Spleen (tissue), 11 donors: ENCODE data around the gene STX8. TPM values are rescaled to one million over a fixed set of nuclear protein-coding genes. Genes with fewer than 3 reads are reported as not detected.

Experiments
- DNase-seq: peaks from one replicate; pipeline ENCODE4 v3.0.0-alpha.2; 2020
- H3K27ac ChIP-seq, 8 donors: fragments of 200-600 bp; sonication (generic) in 7 of 8; 1 replicate in 4 of 8; 2 replicates in 4 of 8; pipeline versions ENCODE4 v1.5.0 to v1.8.0; 2016 to 2021; ENCODE audit warnings: inconsistent platforms in 4 of 8, mild to moderate bottlenecking in 4 of 8, moderate library complexity in 1 of 8
- H3K27me3 ChIP-seq, 7 donors: fragments of 200-600 bp; sonication (generic) in 6 of 7; replicated peaks in 1 of 7; 1 replicate in 4 of 7; 2 replicates in 3 of 7; pipeline versions ENCODE4 v1.5.0 to v1.8.0; 2016 to 2021; ENCODE audit warnings: inconsistent platforms in 3 of 7, mild to moderate bottlenecking in 1 of 7
- H3K36me3 ChIP-seq, 6 donors: fragments of 200-600 bp; sonication (generic) in 5 of 6; 1 replicate in 4 of 6; 2 replicates in 2 of 6; pipeline versions ENCODE4 v1.5.0 to v1.8.0; 2016 to 2021; ENCODE audit warnings: inconsistent platforms in 2 of 6
- H3K4me1 ChIP-seq, 6 donors: fragments of 200-600 bp; sonication (generic) in 5 of 6; 1 replicate in 3 of 6; 2 replicates in 3 of 6; pipeline versions ENCODE4 v1.5.0 to v1.8.0; 2016 to 2021; ENCODE audit warnings: inconsistent platforms in 3 of 6
- H3K4me3 ChIP-seq, 8 donors: fragments of 200-600 bp; sonication (generic) in 7 of 8; 1 replicate in 4 of 8; 2 replicates in 4 of 8; pipeline versions ENCODE4 v1.5.0 to v1.8.0; 2016 to 2021; ENCODE audit warnings: inconsistent platforms in 4 of 8, mild to moderate bottlenecking in 4 of 8, moderate library complexity in 2 of 8
- H3K9me3 ChIP-seq, 8 donors: fragments of 200-600 bp; sonication (generic) in 7 of 8; 1 replicate in 4 of 8; 2 replicates in 4 of 8; pipeline versions ENCODE4 v1.5.0 to v1.8.0; 2016 to 2021; ENCODE audit warnings: inconsistent platforms in 4 of 8
- CTCF ChIP-seq, 11 experiments: fragments of 200-600 bp in 7 of 11; fragments of 450-650 bp in 4 of 11; sonication (generic) in 4 of 11; IDR thresholded peaks in 8 of 11; conservative IDR thresholded peaks in 3 of 11; 1 replicate in 7 of 11; 2 replicates in 4 of 11; pipeline versions ENCODE4 v1.4.0 to v1.8.0; 2016 to 2021; ENCODE audit warnings: antibody characterized with exemption in 11 of 11, inconsistent platforms in 4 of 11, mild to moderate bottlenecking in 1 of 11
- POLR2A ChIP-seq, 3 donors: fragments of 450-650 bp; IDR thresholded peaks; one replicate each; pipeline ENCODE4 v1.5.1; 2017; ENCODE audit warnings: antibody characterized with exemption in 3 of 3, mild to moderate bottlenecking in 1 of 3
- POLR2AphosphoS5 ChIP-seq, 3 donors: sonication (generic); formaldehyde crosslinking; IDR thresholded peaks; one replicate each; pipeline ENCODE4 v1.5.1; 2017; ENCODE audit warnings: antibody characterized with exemption in 3 of 3
- WGBS, 5 donors: extraction: QIAGEN DNeasy Blood & Tissue Kit in 3 of 5; methylation state at CpG; one replicate each; pipeline versions ENCODE4 v1.1.5 to v1.1.7; 2013 to 2018; 5-methylcytosine and 5-hydroxymethylcytosine counted together
- intact Hi-C: fragments of 100-400 bp; cut with DNase I; formaldehyde crosslinking; loops from one replicate; pipeline ENCODE4 v1.15.0; 2023; ENCODE audit warnings: low total_unique reads
- polyA plus RNA-seq, 3 donors: library from polyadenylated mRNA; stranded (reverse); fragments of 200-250 nt; gene quantifications; one replicate each; pipeline ENCODE4 v1.2.1, GENCODE V29; 2013
- total RNA-seq, 7 donors: library from RNA; depleted of rRNA in 3 of 7; stranded (reverse); fragments of >200 nt in 3 of 7; fragmentation: NEBNext Ultra II Directional in 4 of 7; extraction: Animal tissue kit (Norgen Biotek cat#: 25700) in 4 of 7; gene quantifications; one replicate each; pipeline versions ENCODE4 v1.1.0 to v1.2.1, GENCODE V29; 2016 to 2021
- donor health status: healthy with polysubstance abuse.
- donor health status: DM: no; HTN: no; CAD: no; lungs with moderate emphysema.
- donor health status: DM: no; HTN: no; CAD: no.
- donor health status: Bipolar disorder and iron deficiency.
- donor health status: healthy.
- donor health status: DM: no; HTN: no; CAD: no.
- donor health status: DM: yes; HTN: yes; CAD: no.

STX8 gene
- total and polyA plus RNA-seq, 10 donors, result 37.3 to 59.8 (median 48.9) TPM

- no peak for TF ChIP-seq CTCF (IDR thresholded peaks at IDR 0.05 in 8 of 11, conservative IDR thresholded peaks at IDR 0.05 in 3 of 11)
- TF ChIP-seq POLR2AphosphoS5 (IDR thresholded peaks at IDR 0.05), result no peak
- TF ChIP-seq POLR2A (IDR thresholded peaks at IDR 0.05), result no peak
- Histone ChIP-seq H3K4me1 (no peaks in the 10 kb centered on the region), H3K27me3 (no peaks in the 10 kb centered on the region), H3K36me3 (no peaks in the 10 kb centered on the region), H3K27ac (no peak overlapping the region), H3K9me3 (peaks cover 0 to 7% (median 0%) of the 10 kb centered on the region in 8 donors), H3K4me3 (no peak overlapping the region)
- intact Hi-C loops, result no loop called here
- no peak for DNase-seq
- 51 to 79% (median 75%) methylated on average over 3 of the region's 3 CpGs for WGBS, 5 donors
Observed at GRCh38 chr17:9414471-9414870, 161.1 kb downstream of the STX8 start.

- no peak for TF ChIP-seq POLR2AphosphoS5 (IDR thresholded peaks at IDR 0.05)
- no peak for TF ChIP-seq POLR2A (IDR thresholded peaks at IDR 0.05)
- no peak for TF ChIP-seq CTCF (IDR thresholded peaks at IDR 0.05 in 8 of 11, conservative IDR thresholded peaks at IDR 0.05 in 3 of 11)
- intact Hi-C loops, result no loop called here
- Histone ChIP-seq H3K4me1 (no peaks in the 10 kb centered on the region), H3K4me3 (no peak overlapping the region), H3K27ac (no peak overlapping the region), H3K36me3 (no peaks in the 10 kb centered on the region), H3K27me3 (no peaks in the 10 kb centered on the region), H3K9me3 (no peaks in the 10 kb centered on the region)
- 90 to 97% (median 96%) methylated on average over 2 of the region's 2 CpGs for WGBS, 5 donors
- no peak for DNase-seq
Observed at GRCh38 chr17:9410737-9411136, 164.9 kb downstream of the STX8 start.

GRCh38 chr17:9410301-9410700, 165.3 kb downstream of the STX8 start:
- no peaks in the 10 kb centered on the region for H3K9me3 ChIP-seq
- no peaks in the 10 kb centered on the region for H3K4me1 ChIP-seq
- intact Hi-C loops, result no loop called here
- no peaks in the 10 kb centered on the region for H3K27me3 ChIP-seq
- TF ChIP-seq CTCF (IDR thresholded peaks at IDR 0.05 in 8 of 11, conservative IDR thresholded peaks at IDR 0.05 in 3 of 11) (no peak), POLR2A (IDR thresholded peaks at IDR 0.05) (no peak), POLR2AphosphoS5 (IDR thresholded peaks at IDR 0.05) (no peak)
- DNase-seq, result no peak
- H3K27ac ChIP-seq, result no peak overlapping the region
- H3K4me3 ChIP-seq, result no peak overlapping the region
- no peaks in the 10 kb centered on the region for H3K36me3 ChIP-seq
- WGBS, 5 donors, result 87 to 92% (median 90%) methylated on average over 9 of the region's 9 CpGs

GRCh38 chr17:9409878-9410277, 165.7 kb downstream of the STX8 start:
- Histone ChIP-seq H3K27me3 (no peaks in the 10 kb centered on the region), H3K9me3 (no peaks in the 10 kb centered on the region), H3K4me1 (no peaks in the 10 kb centered on the region), H3K4me3 (no peak overlapping the region), H3K27ac (no peak overlapping the region), H3K36me3 (no peaks in the 10 kb centered on the region)
- no peak for DNase-seq
- intact Hi-C loops, result no loop called here
- no peak for TF ChIP-seq POLR2AphosphoS5 (IDR thresholded peaks at IDR 0.05)
- TF ChIP-seq POLR2A (IDR thresholded peaks at IDR 0.05), result no peak
- TF ChIP-seq CTCF (IDR thresholded peaks at IDR 0.05 in 8 of 11, conservative IDR thresholded peaks at IDR 0.05 in 3 of 11), result no peak
- WGBS, 5 donors, result 86 to 94% (median 93%) methylated on average over 4 of the region's 4 CpGs
